H1 (cell line): ENCODE data around the gene LAMB1. TPM values are rescaled to one million over a fixed set of nuclear protein-coding genes. Genes with fewer than 3 reads are reported as not detected.

Experiments
- CTCF ChIA-PET: fragments of 300-600 bp; sonication (Branson Sonifier 250); formaldehyde crosslinking; loops from one replicate; lab custom pipeline; 2021; ENCODE audit not compliant: partially characterized antibody; lab: Charles Lee
- POLR2A ChIA-PET: fragments of 300-600 bp; sonication (Branson Sonifier 250); formaldehyde crosslinking; loops from one replicate; lab custom pipeline; 2021; ENCODE audit warnings: inconsistent platforms; ENCODE audit not compliant: partially characterized antibody; lab: Charles Lee
- DNase-seq, 2 experiments: peaks; one replicate each; pipeline versions ENCODE4 v3.0.0 to v3.0.0-alpha.2; 2010 to 2022; ENCODE audit warnings: low spot score in 2 of 2, low read depth in 1 of 2, mixed read lengths in 1 of 2
- FAIRE-seq: peaks from 2 replicates; lab custom pipeline; 2011; peaks lifted over from hg19 to GRCh38; lab: Jason Lieb, UNC
- H2AFZ ChIP-seq: 2 replicates; pipeline ENCODE4 v1.8.1; 2012; ENCODE audit warnings: low read length, inconsistent platforms
- H2AK5ac ChIP-seq: 2 replicates; pipeline ENCODE4 v1.6.1; 2013; ENCODE audit warnings: low read depth, low read length
- H2BK120ac ChIP-seq: replicated peaks from 2 replicates; pipeline ENCODE3; 2013; ENCODE audit warnings: low read depth, low read length, inconsistent platforms
- H2BK12ac ChIP-seq: 2 replicates; pipeline ENCODE4 v1.6.1; 2013; ENCODE audit warnings: low read depth, low read length
- H2BK15ac ChIP-seq: 2 replicates; pipeline ENCODE4 v1.6.1; 2013; ENCODE audit warnings: low read length
- H2BK20ac ChIP-seq: 2 replicates; pipeline ENCODE4 v1.6.1; 2013; ENCODE audit warnings: low read length
- H2BK5ac ChIP-seq: 2 replicates; pipeline ENCODE4 v1.6.1; 2013; ENCODE audit warnings: low read depth, low read length
- H3K14ac ChIP-seq: 2 replicates; pipeline ENCODE4 v1.6.1; 2013; ENCODE audit warnings: inconsistent platforms; ENCODE audit not compliant: insufficient read length
- H3K18ac ChIP-seq: 2 replicates; pipeline ENCODE4 v1.6.1; 2013; ENCODE audit warnings: low read length; ENCODE audit errors: extremely low read depth
- H3K23ac ChIP-seq: 2 replicates; pipeline ENCODE4 v1.6.1; 2013; ENCODE audit warnings: inconsistent platforms; ENCODE audit not compliant: insufficient read length
- H3K23me2 ChIP-seq: 2 replicates; pipeline ENCODE4 v1.6.1; 2013; ENCODE audit warnings: low read depth, low read length
- H3K27ac ChIP-seq: 2 replicates; pipeline ENCODE4 v1.6.1; 2011; ENCODE audit warnings: low read depth, low read length, inconsistent platforms
- H3K27me3 ChIP-seq, 4 experiments: replicated peaks in 1 of 4; 1 replicate in 1 of 4; 2 replicates in 3 of 4; pipeline versions ENCODE4 v1.6.1 to v1.8.1; 2011 to 2013; ENCODE audit warnings: low read length in 3 of 4, mild to moderate bottlenecking in 3 of 4, inconsistent platforms in 2 of 4, mixed read lengths in 2 of 4, moderate library complexity in 1 of 4; ENCODE audit not compliant: control insufficient read depth in 3 of 4, insufficient read depth in 3 of 4; ENCODE audit errors: extremely low read depth in 1 of 4
- H3K36me3 ChIP-seq, 4 experiments: 2 replicates each; pipeline versions ENCODE4 v1.6.1 to v1.8.1; 2011 to 2013; ENCODE audit warnings: mild to moderate bottlenecking in 4 of 4, low read length in 3 of 4, moderate library complexity in 2 of 4, control low read depth in 1 of 4, inconsistent platforms in 1 of 4; ENCODE audit not compliant: insufficient read depth in 4 of 4, control insufficient read depth in 2 of 4
- H3K4ac ChIP-seq: replicated peaks from 2 replicates; pipeline ENCODE3; 2013; ENCODE audit warnings: low read length, low read depth, mixed read lengths, inconsistent platforms; ENCODE audit not compliant: insufficient read length
- H3K4me1 ChIP-seq, 4 experiments: replicated peaks in 1 of 4; 1 replicate in 1 of 4; 2 replicates in 3 of 4; pipeline versions ENCODE4 v1.6.1 to v1.8.1; 2011 to 2013; ENCODE audit warnings: low read length in 3 of 4, inconsistent platforms in 2 of 4, mixed read lengths in 1 of 4; ENCODE audit not compliant: insufficient read depth in 4 of 4, control insufficient read depth in 3 of 4
- H3K4me2 ChIP-seq, 2 experiments: 2 replicates each; pipeline versions ENCODE4 v1.6.1 to v1.8.1; 2011 to 2013; ENCODE audit warnings: low read depth in 2 of 2, low read length in 2 of 2, control low read depth in 1 of 2, inconsistent platforms in 1 of 2, mild to moderate bottlenecking in 1 of 2; ENCODE audit not compliant: insufficient read depth in 1 of 2
- H3K4me3 ChIP-seq, 4 experiments: fragments of 200-600, 300-600 bp in 1 of 4; sonication (generic), shearing (Covaris generic), sonication (Bioruptor Twin) in 1 of 4; 2 replicates each; pipeline versions ENCODE4 v1.5.1 to v1.8.1; 2011 to 2016; ENCODE audit warnings: low read length in 4 of 4, low read depth in 3 of 4, control low read depth in 2 of 4, inconsistent platforms in 2 of 4, mild to moderate bottlenecking in 2 of 4, mixed read lengths in 1 of 4, moderate library complexity in 1 of 4; ENCODE audit not compliant: insufficient read depth in 2 of 4; ENCODE audit errors: extremely low read depth in 1 of 4
- H3K56ac ChIP-seq: replicated peaks from 2 replicates; pipeline ENCODE3; 2013; ENCODE audit warnings: low read depth, mild to moderate bottlenecking, mixed read lengths, low read length, inconsistent platforms; ENCODE audit not compliant: insufficient read length
- H3K79me1 ChIP-seq: 2 replicates; pipeline ENCODE4 v1.6.1; 2013; ENCODE audit warnings: low read depth, low read length, control low read depth
- H3K79me2 ChIP-seq, 2 experiments: 2 replicates each; pipeline versions ENCODE4 v1.6.1 to v1.8.1; 2012 to 2013; ENCODE audit warnings: low read length in 2 of 2, mild to moderate bottlenecking in 2 of 2, inconsistent platforms in 1 of 2; ENCODE audit not compliant: insufficient read depth in 2 of 2, control insufficient read depth in 1 of 2
- H3K9ac ChIP-seq, 4 experiments: replicated peaks in 1 of 4; 1 replicate in 1 of 4; 2 replicates in 3 of 4; pipeline versions ENCODE4 v1.6.1 to v1.8.1; 2011 to 2013; ENCODE audit warnings: low read depth in 3 of 4, low read length in 3 of 4, control low read depth in 2 of 4, mild to moderate bottlenecking in 2 of 4, moderate library complexity in 2 of 4, inconsistent platforms in 1 of 4; ENCODE audit errors: extremely low read depth in 1 of 4
- H3K9me3 ChIP-seq, 2 experiments: 2 replicates each; pipeline versions ENCODE4 v1.6.1 to v1.8.1; 2012 to 2013; ENCODE audit warnings: mild to moderate bottlenecking in 2 of 2, moderate library complexity in 2 of 2, control low read depth in 1 of 2, inconsistent platforms in 1 of 2, low read depth in 1 of 2, low read length in 1 of 2, mixed read lengths in 1 of 2; ENCODE audit not compliant: insufficient read depth in 2 of 2
- H4K20me1 ChIP-seq, 2 experiments: replicated peaks in 1 of 2; 2 replicates each; pipeline versions ENCODE3 to v1.8.1; 2011 to 2013; ENCODE audit warnings: inconsistent platforms in 2 of 2, low read length in 2 of 2, mild to moderate bottlenecking in 1 of 2; ENCODE audit not compliant: insufficient read depth in 2 of 2, control insufficient read depth in 1 of 2
- H4K5ac ChIP-seq: 2 replicates; pipeline ENCODE4 v1.6.1; 2013; ENCODE audit warnings: low read length, low read depth, mixed read lengths, inconsistent platforms; ENCODE audit not compliant: insufficient read length
- H4K8ac ChIP-seq: 2 replicates; pipeline ENCODE4 v1.8.0; 2013; ENCODE audit warnings: mild to moderate bottlenecking, moderate library complexity, low read length, inconsistent platforms; ENCODE audit not compliant: insufficient read depth; ENCODE audit errors: extremely low read depth
- H4K91ac ChIP-seq: replicated peaks from 2 replicates; pipeline ENCODE3; 2013; ENCODE audit warnings: low read length, mixed read lengths, inconsistent platforms; ENCODE audit not compliant: insufficient read length
- ATF2 ChIP-seq: IDR thresholded peaks from 2 replicates; pipeline ENCODE4 v1.6.1; 2012; ENCODE audit warnings: low read length, inconsistent platforms
- SIN3A ChIP-seq, 2 experiments: IDR thresholded peaks in 1 of 2; conservative IDR thresholded peaks in 1 of 2; 2 replicates each; pipeline ENCODE4 v1.6.1; 2011 to 2012; ENCODE audit warnings: low read length in 2 of 2, improper control_type of control experiment in 1 of 2, low read depth in 1 of 2, mild to moderate bottlenecking in 1 of 2
- WGBS, 2 experiments: shearing (Covaris generic) in 1 of 2; methylation state at CpG; one replicate each; pipeline versions ENCODE4 v1.1.6 to v1.1.7; 2013 to 2015; ENCODE audit warnings: low lambda C conversion rate in 2 of 2, mixed read lengths in 2 of 2, inconsistent platforms in 1 of 2, low coverage in 1 of 2, missing lambda C conversion rate in 1 of 2; ENCODE audit not compliant: insufficient replicate concordance in 2 of 2, insufficient coverage in 1 of 2, insufficient read length in 1 of 2; ENCODE audit errors: extremely low coverage in 1 of 2, missing lambda C conversion rate in 1 of 2; 5-methylcytosine and 5-hydroxymethylcytosine counted together
- polyA plus RNA-seq, 7 experiments: library from polyadenylated mRNA; depleted of rRNA in 3 of 7; stranded (reverse) in 5 of 7; unstranded in 2 of 7; fragments of >200 nt in 5 of 7; fragments of 200-250 nt in 2 of 7; gene quantifications; 1 replicate in 5 of 7; 2 replicates in 1 of 7; 4 replicates in 1 of 7; pipeline versions ENCODE4 v1.2.1 to v1.2.3, GENCODE V29; 2011 to 2013; ENCODE audit warnings: missing spikeins in 2 of 7, mixed read lengths in 2 of 7
- total RNA-seq: library from RNA; stranded (reverse); fragmentation: NEBNext Ultra II Directional; extraction: Animal tissue kit (Norgen Biotek cat#: 25700); gene quantifications from 2 replicates; pipeline ENCODE4 v1.2.1, GENCODE V29; 2021

Gene LAMB1
- total and polyA plus RNA-seq, 2 of the 8 experiments (the other 6 are each of a cell fraction or from before 2014, with no cell fraction given) = 31.9 to 38.5 TPM

GRCh38 chr7:107999779-108000560 is 3.0 kb downstream of the LAMB1 start:
- Histone ChIP-seq H4K91ac (no peak overlapping the region), H3K4me2 (no peak overlapping the region; a peak in 1 of 4 replicates), H3K23me2 (peaks cover 23% of the 10 kb centered on the region), H4K8ac (no peak overlapping the region), H3K4me1 (peaks cover 7 to 21% (median 10%) of the 10 kb centered on the region in 4 experiments), H4K5ac (no peak overlapping the region), H3K4ac (no peak overlapping the region), H3K79me2 (no peaks in the 10 kb centered on the region), H3K4me3 (no peak overlapping the region), H2BK20ac (no peak overlapping the region), H3K56ac (no peak overlapping the region), H3K36me3 (peaks cover 0 to 11% (median 2%) of the 10 kb centered on the region in 4 experiments; a peak in 3 of 8 replicates), H3K9ac (no peak overlapping the region), H2AFZ (no peak overlapping the region), H2BK5ac (no peak overlapping the region), H4K20me1 (peaks cover 3% of the 10 kb centered on the region in 2 experiments), H2BK12ac (no peak overlapping the region; the same call in 1 of the 2 replicates), H3K27me3 (peaks cover 23 to 47% (median 42%) of the 10 kb centered on the region in 4 experiments), H3K18ac (no peak overlapping the region), H2AK5ac (no peak overlapping the region), H2BK15ac (no peak overlapping the region), H3K27ac (no peak overlapping the region), H2BK120ac (no peak overlapping the region), H3K23ac (no peak overlapping the region)
- WGBS, 2 experiments = 93% methylated on average over 4 of the region's 4 CpGs; no CpG with 5 or more reads in 1 of the 2 experiments
- POLR2A ChIA-PET = interaction anchor here (1.4 to 1.7 kb wide), 2 partner anchors 23 to 76 kb away, joined by 4 read pairs; no protein-coding TSS in a partner anchor
- no peak for DNase-seq
- CTCF ChIA-PET = interaction anchor here (0.7 to 2.9 kb wide), 6 partner anchors 16 to 114 kb away, joined by 3 to 12 read pairs (median 5); partner anchors contain the start of gene DLD
- no peak for FAIRE-seq
- no peak for TF ChIP-seq SIN3A (conservative IDR thresholded peaks at IDR 0.05 in 1 of 2, IDR thresholded peaks at IDR 0.05 in 1 of 2; ENCODE audit: low read depth in 1 of 2, low read length in 2 of 2)
- TF ChIP-seq ATF2 = no peak
- TF ChIP-seq, all 59 proteins: peak for 0
- Histone ChIP-seq H3K9me3 (no peaks in the 10 kb centered on the region; a peak in 1 of 4 replicates), H3K79me1 (no peaks in the 10 kb centered on the region), H3K14ac (no peak overlapping the region)
